KMS-11 (cell line): ENCODE measurements around the gene LARGE1.

ENCODE experiments used
- H2AFZ ChIP-seq: fragments of 200-600 bp; sonication (generic); 2 replicates; pipeline ENCODE4 v1.6.1; 2016; ENCODE audit warnings: antibody characterized with exemption, mixed run types, low read depth
- H3K27ac ChIP-seq: fragments of 200-600 bp; sonication (generic); 2 replicates; pipeline ENCODE4 v1.6.1; 2016; ENCODE audit warnings: mild to moderate bottlenecking, mixed run types
- H3K27me3 ChIP-seq: fragments of 200-600 bp; sonication (generic); 2 replicates; pipeline ENCODE4 v1.6.1; 2017; ENCODE audit warnings: mild to moderate bottlenecking, low read depth, mixed run types, moderate library complexity; ENCODE audit not compliant: insufficient read depth
- H3K36me3 ChIP-seq: fragments of 200-600 bp; sonication (generic); 2 replicates; pipeline ENCODE4 v1.6.1; 2017; ENCODE audit warnings: mild to moderate bottlenecking, mixed run types; ENCODE audit not compliant: insufficient read depth
- H3K4me1 ChIP-seq: fragments of 200-600 bp; sonication (generic); 2 replicates; pipeline ENCODE4 v1.6.1; 2016; ENCODE audit warnings: mild to moderate bottlenecking, low read depth, mixed run types; ENCODE audit not compliant: poor library complexity, severe bottlenecking
- H3K4me2 ChIP-seq: fragments of 200-600 bp; sonication (generic); 2 replicates; pipeline ENCODE4 v1.7.0; 2016; ENCODE audit warnings: mild to moderate bottlenecking, mixed run types
- H3K4me3 ChIP-seq: fragments of 200-600 bp; sonication (generic); IDR thresholded peaks from 2 replicates; pipeline ENCODE4 v1.6.1; 2017; ENCODE audit warnings: low read depth, low read length, mixed read lengths; ENCODE audit not compliant: insufficient read depth
- H3K79me2 ChIP-seq: fragments of 200-600 bp; sonication (generic); 2 replicates; pipeline ENCODE4 v1.6.1; 2016; ENCODE audit warnings: low read depth, mixed run types; ENCODE audit not compliant: insufficient read depth
- H3K9ac ChIP-seq: fragments of 200-600 bp; sonication (generic); 2 replicates; pipeline ENCODE4 v1.6.1; 2016; ENCODE audit warnings: mild to moderate bottlenecking, mixed run types
- H4K20me1 ChIP-seq: fragments of 200-600 bp; sonication (generic); 2 replicates; pipeline ENCODE4 v1.6.1; 2016; ENCODE audit warnings: mild to moderate bottlenecking, mixed run types; ENCODE audit not compliant: insufficient read depth
- TF ChIP-seq, protein P1 (sequence below): fragments of 200-600 bp; sonication (generic); conservative IDR thresholded peaks from 2 replicates; pipeline ENCODE4 v1.6.1; 2017; ENCODE audit warnings: low read depth, mild to moderate bottlenecking, antibody characterized with exemption, low read length, moderate library complexity, mixed read lengths

The LARGE1 gene

DNA sequence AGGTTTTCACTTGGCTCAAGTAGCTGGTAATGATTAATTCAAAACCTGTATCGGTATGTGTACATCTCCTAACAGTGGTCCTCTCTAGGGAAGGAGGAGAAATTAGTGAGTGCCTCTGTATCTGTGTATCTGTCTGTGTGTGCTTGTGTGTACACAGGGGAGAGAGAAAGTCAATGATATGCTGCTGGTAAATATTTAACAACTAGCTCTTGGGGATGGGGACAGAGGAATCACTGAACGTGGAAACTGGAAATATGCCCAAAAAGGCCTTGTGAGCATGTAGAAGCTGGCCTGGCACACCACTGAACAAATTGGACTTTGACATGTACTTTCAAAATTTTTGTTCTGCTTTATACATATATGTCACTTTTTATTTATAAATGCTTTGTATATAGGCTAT, 648.1 kb downstream of the LARGE1 start:
- H3K4me1 ChIP-seq: peaks cover 3% of the 10 kb centered on the region
- TF ChIP-seq, protein P1, sequence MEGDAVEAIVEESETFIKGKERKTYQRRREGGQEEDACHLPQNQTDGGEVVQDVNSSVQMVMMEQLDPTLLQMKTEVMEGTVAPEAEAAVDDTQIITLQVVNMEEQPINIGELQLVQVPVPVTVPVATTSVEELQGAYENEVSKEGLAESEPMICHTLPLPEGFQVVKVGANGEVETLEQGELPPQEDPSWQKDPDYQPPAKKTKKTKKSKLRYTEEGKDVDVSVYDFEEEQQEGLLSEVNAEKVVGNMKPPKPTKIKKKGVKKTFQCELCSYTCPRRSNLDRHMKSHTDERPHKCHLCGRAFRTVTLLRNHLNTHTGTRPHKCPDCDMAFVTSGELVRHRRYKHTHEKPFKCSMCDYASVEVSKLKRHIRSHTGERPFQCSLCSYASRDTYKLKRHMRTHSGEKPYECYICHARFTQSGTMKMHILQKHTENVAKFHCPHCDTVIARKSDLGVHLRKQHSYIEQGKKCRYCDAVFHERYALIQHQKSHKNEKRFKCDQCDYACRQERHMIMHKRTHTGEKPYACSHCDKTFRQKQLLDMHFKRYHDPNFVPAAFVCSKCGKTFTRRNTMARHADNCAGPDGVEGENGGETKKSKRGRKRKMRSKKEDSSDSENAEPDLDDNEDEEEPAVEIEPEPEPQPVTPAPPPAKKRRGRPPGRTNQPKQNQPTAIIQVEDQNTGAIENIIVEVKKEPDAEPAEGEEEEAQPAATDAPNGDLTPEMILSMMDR: no peak
- H3K36me3 ChIP-seq: no peaks in the 10 kb centered on the region
- no peak overlapping the region for H3K4me2 ChIP-seq
- H3K9ac ChIP-seq: no peak overlapping the region
- H3K27me3 ChIP-seq: no peaks in the 10 kb centered on the region
- H2AFZ ChIP-seq: no peak overlapping the region
- no peak overlapping the region for H3K27ac ChIP-seq
- H3K79me2 ChIP-seq: no peaks in the 10 kb centered on the region
- no peak overlapping the region for H3K4me3 ChIP-seq
- no peaks in the 10 kb centered on the region for H4K20me1 ChIP-seq

DNA sequence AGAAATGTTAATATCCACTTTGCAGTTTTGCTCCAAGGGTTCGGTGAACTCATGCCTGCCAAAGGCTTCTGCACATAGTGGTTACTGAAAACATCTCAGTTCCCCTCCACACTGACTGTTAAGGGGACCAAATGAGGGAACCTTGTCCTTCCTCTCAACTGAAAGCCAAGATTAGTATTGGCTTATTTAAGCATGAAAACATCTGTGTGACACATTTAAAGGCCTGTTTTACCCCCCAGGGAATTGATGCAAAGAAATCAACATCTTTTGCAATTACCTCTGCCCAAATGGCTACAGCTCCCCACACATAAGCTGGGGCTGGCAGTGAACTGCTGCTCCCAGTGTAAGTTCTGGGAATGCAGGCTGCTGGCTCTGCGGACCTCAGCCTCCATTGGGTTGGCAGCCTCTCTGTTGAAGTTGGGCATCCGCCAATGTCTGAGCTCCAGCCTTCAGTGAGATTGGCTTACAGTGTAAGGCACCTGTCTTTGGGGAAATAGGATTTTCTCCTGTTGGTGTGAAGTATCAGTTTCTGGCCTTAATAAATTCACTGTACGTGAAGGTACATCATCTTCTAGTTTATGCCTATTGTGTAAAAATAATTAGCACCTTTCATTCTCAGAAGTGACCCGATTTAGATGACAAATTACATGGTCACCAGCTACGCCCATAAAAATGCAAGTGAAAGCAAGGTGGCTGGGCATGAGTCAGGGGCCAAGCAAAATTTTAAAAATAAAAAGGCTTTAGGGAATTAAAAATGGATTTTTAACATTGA, 648.7 kb downstream of the LARGE1 start:
- H3K9ac ChIP-seq: no peak overlapping the region
- H2AFZ ChIP-seq: no peak overlapping the region
- H3K27ac ChIP-seq: no peak overlapping the region
- no peaks in the 10 kb centered on the region for H3K79me2 ChIP-seq
- no peak overlapping the region for H3K4me2 ChIP-seq
- H3K36me3 ChIP-seq: no peaks in the 10 kb centered on the region
- H3K27me3 ChIP-seq: no peaks in the 10 kb centered on the region
- H3K4me3 ChIP-seq: no peak overlapping the region
- H3K4me1 ChIP-seq: peaks cover 3% of the 10 kb centered on the region
- no peaks in the 10 kb centered on the region for H4K20me1 ChIP-seq
- TF ChIP-seq, protein P1: no peak

DNA sequence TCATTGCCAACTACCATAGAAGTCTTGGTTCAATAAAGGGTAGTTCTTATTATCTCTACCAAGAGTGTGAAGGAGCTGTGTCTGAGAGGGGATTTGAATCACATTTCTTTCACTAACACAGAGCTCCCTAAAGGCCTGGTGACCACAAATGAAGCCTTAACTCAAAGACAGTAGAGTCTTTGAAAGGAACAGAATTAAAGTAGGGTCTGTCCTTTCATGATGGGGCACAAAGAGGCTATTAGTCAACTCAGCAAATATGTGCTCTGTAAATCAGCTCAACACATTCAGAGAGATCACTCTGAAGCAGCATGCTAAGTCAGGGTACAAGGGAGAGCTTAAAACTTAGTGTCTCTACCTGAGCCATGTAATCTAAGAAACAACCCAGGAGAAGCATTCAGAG, 649.7 kb downstream of the LARGE1 start:
- TF ChIP-seq, protein P1: no peak
- Histone ChIP-seq H2AFZ (no peak overlapping the region), H3K4me1 (peaks cover 3% of the 10 kb centered on the region)

DNA sequence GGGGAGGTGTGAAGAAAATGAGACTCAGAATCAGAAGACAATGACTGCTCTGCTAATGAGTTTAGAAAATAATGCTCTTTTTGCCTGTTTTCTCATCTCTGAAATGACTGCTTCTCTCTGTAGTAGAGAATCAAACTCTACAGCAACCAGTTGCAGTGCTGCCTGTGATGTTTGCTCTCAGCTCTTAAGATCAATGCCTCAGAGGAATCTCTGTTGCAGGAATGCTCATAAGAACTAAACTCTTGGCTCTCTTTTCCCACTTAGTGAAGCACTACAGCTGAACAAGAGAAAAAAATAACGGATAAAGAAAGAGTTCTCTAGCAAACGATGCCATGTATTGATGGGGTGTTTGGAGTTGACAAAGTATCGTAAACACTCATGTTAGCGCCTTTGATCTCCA, 658.6 kb downstream of the LARGE1 start:
- H2AFZ ChIP-seq: no peak overlapping the region
- H3K4me1 ChIP-seq: no peaks in the 10 kb centered on the region
- H4K20me1 ChIP-seq: no peaks in the 10 kb centered on the region
- H3K27ac ChIP-seq: no peak overlapping the region
- no peaks in the 10 kb centered on the region for H3K27me3 ChIP-seq
- no peaks in the 10 kb centered on the region for H3K79me2 ChIP-seq
- no peak overlapping the region for H3K9ac ChIP-seq
- H3K36me3 ChIP-seq: no peaks in the 10 kb centered on the region
- TF ChIP-seq, protein P1: no peak
- no peak overlapping the region for H3K4me3 ChIP-seq
- H3K4me2 ChIP-seq: no peak overlapping the region

More for the DNA sequence above, 649.7 kb downstream of the LARGE1 start:
- Histone ChIP-seq H3K4me3 (no peak overlapping the region), H4K20me1 (no peaks in the 10 kb centered on the region), H3K4me2 (no peak overlapping the region), H3K36me3 (no peaks in the 10 kb centered on the region), H3K79me2 (no peaks in the 10 kb centered on the region), H3K27ac (no peak overlapping the region), H3K9ac (no peak overlapping the region), H3K27me3 (no peaks in the 10 kb centered on the region)
